GM19099 (cell line): Measurements from ENCODE around the gene MAGEA3.

Source experiments
- POLR2A ChIP-seq: IDR thresholded peaks from 3 replicates; pipeline ENCODE4 v1.6.1; 2011; ENCODE audit warnings: low read depth; ENCODE audit not compliant: insufficient read length; ENCODE audit errors: extremely low read depth

MAGEA3 gene

DNA sequence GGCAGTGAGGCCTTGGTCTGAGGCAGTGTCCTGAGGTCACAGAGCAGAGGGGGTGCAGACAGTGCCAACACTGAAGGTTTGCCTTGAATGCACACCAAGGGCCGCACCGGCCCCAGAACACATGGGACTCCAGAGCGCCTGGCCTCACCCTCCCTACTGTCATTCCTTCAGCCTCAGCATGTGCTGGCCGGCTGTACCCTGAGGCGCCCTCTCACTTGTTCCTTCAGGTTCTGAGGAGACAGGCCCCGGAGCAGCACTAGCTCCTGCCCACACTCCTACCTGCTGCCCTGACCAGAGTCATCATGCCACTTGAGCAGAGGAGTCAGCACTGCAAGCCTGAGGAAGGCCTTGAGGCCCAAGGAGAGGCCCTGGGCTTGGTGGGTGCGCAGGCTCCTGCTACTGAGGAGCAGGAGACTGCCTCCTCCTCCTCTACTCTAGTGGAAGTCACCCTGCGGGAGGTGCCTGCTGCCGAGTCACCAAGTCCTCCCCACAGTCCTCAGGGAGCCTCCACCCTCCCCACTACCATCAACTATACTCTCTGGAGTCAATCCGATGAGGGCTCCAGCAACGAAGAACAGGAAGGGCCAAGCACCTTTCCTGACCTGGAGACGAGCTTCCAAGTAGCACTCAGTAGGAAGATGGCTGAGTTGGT lies 37.4 kb downstream of the MAGEA3 start:
- no peak for TF ChIP-seq POLR2A

DNA sequence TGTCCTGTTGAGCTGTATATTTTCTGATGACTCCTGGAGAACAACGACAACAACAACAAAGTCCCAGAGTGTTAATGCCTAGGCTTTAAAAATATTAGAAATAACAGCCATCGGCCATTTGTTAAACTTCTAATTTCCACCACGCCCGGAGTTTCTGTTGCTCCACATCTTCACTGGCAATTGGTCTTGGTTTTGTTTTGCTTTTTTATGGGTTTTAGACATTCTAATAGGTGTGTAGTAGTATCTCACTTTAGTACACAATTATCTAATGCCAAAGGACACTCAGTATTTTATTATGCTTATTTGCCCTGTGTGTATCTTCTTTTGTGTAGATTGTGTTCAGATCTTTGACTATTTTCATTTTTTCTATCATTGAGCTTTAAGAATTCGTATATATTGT lies 40.0 kb downstream of the MAGEA3 start:
- no peak for TF ChIP-seq POLR2A
